C4-2B (cell line): ENCODE results near the gene GNLY.

Experiments used
- CTCF ChIP-seq: fragments of 450-650 bp; conservative IDR thresholded peaks from 2 replicates; pipeline ENCODE4 v1.5.1; 2017; ENCODE audit warnings: mild to moderate bottlenecking
- ZFX ChIP-seq: fragments of 450-650 bp; IDR thresholded peaks from 2 replicates; pipeline ENCODE4 v1.6.1; 2017

GRCh38 chr2:85690932-85691331 lies 3.2 kb upstream of the GNLY start:
- TF ChIP-seq CTCF (no peak), ZFX (no peak)
